ENCODE data around the gene DDX28. TPM values are rescaled to one million over a fixed set of nuclear protein-coding genes. Genes with fewer than 3 reads are reported as not detected.

DDX28 gene
- total and polyA plus RNA-seq, 4 donors, result 7.6 to 11.6 (median 8.4) TPM

DNA sequence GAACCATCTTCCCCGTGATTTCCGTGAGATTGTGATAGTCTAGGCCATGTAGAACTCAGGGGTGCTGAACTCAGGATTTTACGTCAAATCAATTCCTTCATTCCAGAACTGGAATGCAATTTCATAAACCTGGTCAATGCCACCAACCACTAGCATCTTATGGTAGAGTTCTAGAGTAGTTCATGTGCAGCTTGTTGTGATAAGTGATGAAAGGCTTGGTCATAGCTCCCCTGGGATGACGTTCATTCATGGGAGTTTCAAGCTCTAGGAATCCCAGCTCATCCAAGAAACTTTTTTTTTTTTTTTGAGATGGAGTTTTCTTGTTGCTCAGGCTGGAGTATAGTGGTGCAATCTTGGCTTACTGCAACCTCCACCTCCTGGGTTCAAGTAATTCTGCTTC is 20.0 kb downstream of the DDX28 start:
- Histone ChIP-seq H3K36me3 (ENCODE audit: control insufficient read depth in 4 of 4, insufficient read depth in 3 of 4, low read depth in 1 of 4, low read length in 3 of 4) (no peaks in the 10 kb centered on the region), H3K27ac (ENCODE audit: low read depth in 1 of 2, low read length in 2 of 2) (no peak overlapping the region), H3K27me3 (ENCODE audit: control insufficient read depth in 4 of 4, insufficient read depth in 4 of 4, low read length in 3 of 4) (no peaks in the 10 kb centered on the region), H3K4me1 (ENCODE audit: control insufficient read depth in 4 of 4, insufficient read depth in 4 of 4, low read length in 3 of 4) (peaks cover 0 to 6% (median 2%) of the 10 kb centered on the region in 4 donors), H3K4me3 (ENCODE audit: low read depth in 1 of 3, low read length in 3 of 3) (no peak overlapping the region), H3K9ac (ENCODE audit: low read depth in 1 of 2, low read length in 2 of 2) (no peak overlapping the region), H3K9me3 (ENCODE audit: control insufficient read depth in 4 of 4, low read length in 3 of 4) (no peaks in the 10 kb centered on the region)
- no peak for DNase-seq (ENCODE audit: low spot score)
- TF ChIP-seq, protein P1, sequence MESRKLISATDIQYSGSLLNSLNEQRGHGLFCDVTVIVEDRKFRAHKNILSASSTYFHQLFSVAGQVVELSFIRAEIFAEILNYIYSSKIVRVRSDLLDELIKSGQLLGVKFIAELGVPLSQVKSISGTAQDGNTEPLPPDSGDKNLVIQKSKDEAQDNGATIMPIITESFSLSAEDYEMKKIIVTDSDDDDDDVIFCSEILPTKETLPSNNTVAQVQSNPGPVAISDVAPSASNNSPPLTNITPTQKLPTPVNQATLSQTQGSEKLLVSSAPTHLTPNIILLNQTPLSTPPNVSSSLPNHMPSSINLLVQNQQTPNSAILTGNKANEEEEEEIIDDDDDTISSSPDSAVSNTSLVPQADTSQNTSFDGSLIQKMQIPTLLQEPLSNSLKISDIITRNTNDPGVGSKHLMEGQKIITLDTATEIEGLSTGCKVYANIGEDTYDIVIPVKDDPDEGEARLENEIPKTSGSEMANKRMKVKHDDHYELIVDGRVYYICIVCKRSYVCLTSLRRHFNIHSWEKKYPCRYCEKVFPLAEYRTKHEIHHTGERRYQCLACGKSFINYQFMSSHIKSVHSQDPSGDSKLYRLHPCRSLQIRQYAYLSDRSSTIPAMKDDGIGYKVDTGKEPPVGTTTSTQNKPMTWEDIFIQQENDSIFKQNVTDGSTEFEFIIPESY (IDR thresholded peaks at IDR 0.05), result no peak
- TF ChIP-seq NR2F2 (IDR thresholded peaks at IDR 0.05) (no peak), HNF4G (IDR thresholded peaks at IDR 0.05) (no peak), HNF4A (conservative IDR thresholded peaks at IDR 0.05) (no peak), JUND (IDR thresholded peaks at IDR 0.05) (no peak), EGR1 (IDR thresholded peaks at IDR 0.05; ENCODE audit: low read depth in 2 of 2) (no peak)
- WGBS, result 84% methylated on average over 4 of the region's 4 CpGs

DNA sequence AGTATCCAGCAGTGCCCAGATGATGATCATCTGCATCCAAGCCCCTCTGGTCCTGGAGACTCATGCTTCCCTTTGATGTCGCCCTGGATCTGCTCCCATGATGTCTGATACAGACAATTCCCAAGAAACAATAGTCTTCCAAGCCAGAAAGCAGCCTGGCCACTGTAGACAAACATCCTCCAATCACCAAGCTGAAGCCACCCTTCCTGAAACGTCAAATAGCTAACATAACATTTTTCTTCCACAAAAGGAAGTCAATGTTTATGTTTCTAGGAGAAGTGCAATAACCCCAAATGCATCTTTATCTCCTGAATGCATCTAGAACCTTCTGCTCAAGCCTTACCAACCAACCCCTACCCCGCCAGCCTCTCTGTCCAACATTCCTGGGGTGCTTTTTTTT is 22.6 kb downstream of the DDX28 start:
- no peaks in the 10 kb centered on the region for H3K36me3 ChIP-seq (ENCODE audit: control insufficient read depth in 4 of 4, insufficient read depth in 3 of 4, low read depth in 1 of 4, low read length in 3 of 4)
- H3K9ac ChIP-seq (ENCODE audit: low read depth in 1 of 2, low read length in 2 of 2), result no peak overlapping the region
- no peaks in the 10 kb centered on the region for H3K9me3 ChIP-seq (ENCODE audit: control insufficient read depth in 4 of 4, low read length in 3 of 4)
- TF ChIP-seq HNF4G (IDR thresholded peaks at IDR 0.05) (no peak), RXRA (IDR thresholded peaks at IDR 0.05) (peak in 1 of 2 donors; percentile 23)
- no peak for DNase-seq (ENCODE audit: low spot score)
- no peaks in the 10 kb centered on the region for H3K27me3 ChIP-seq (ENCODE audit: control insufficient read depth in 4 of 4, insufficient read depth in 4 of 4, low read length in 3 of 4)
- 53% methylated on average over 3 of the region's 3 CpGs for WGBS
- H3K4me1 ChIP-seq (ENCODE audit: control insufficient read depth in 4 of 4, insufficient read depth in 4 of 4, low read length in 3 of 4), result peaks cover 0 to 6% (median 2%) of the 10 kb centered on the region in 4 donors
- peak overlapping the region; percentile 48 to 61 for H3K27ac ChIP-seq (ENCODE audit: low read depth in 1 of 2, low read length in 2 of 2)
- no peak overlapping the region for H3K4me3 ChIP-seq (ENCODE audit: low read depth in 1 of 3, low read length in 3 of 3)

DNA sequence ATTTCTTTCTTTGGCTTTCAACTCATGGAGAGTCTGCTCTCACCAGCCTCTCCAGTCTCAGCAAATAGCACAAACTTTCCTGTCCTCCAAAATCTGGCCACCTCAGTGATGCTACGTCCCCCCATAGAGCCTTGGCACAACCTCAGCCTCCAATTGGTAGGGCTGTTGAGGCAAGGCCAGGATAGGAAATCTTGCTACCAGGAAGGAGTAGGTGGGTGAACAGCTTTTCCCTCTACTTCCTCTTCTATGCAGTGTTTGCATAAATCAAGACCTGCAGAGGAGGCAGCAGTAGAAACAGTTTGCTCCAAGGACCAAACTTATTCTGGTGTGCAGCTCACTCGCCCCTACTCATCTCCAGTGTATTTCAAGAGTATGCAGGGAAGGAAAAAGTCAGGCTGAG is 23.0 kb downstream of the DDX28 start:
- Histone ChIP-seq H3K27ac (ENCODE audit: low read depth in 1 of 2, low read length in 2 of 2) (peak overlapping the region; percentile 48 to 61), H3K27me3 (ENCODE audit: control insufficient read depth in 4 of 4, insufficient read depth in 4 of 4, low read length in 3 of 4) (no peaks in the 10 kb centered on the region), H3K4me3 (ENCODE audit: low read depth in 1 of 3, low read length in 3 of 3) (no peak overlapping the region), H3K4me1 (ENCODE audit: control insufficient read depth in 4 of 4, insufficient read depth in 4 of 4, low read length in 3 of 4) (peaks cover 0 to 6% (median 1%) of the 10 kb centered on the region in 4 donors), H3K9me3 (ENCODE audit: control insufficient read depth in 4 of 4, low read length in 3 of 4) (no peaks in the 10 kb centered on the region), H3K36me3 (ENCODE audit: control insufficient read depth in 4 of 4, insufficient read depth in 3 of 4, low read depth in 1 of 4, low read length in 3 of 4) (no peaks in the 10 kb centered on the region), H3K9ac (ENCODE audit: low read depth in 1 of 2, low read length in 2 of 2) (no peak overlapping the region)
- DNase-seq (ENCODE audit: low spot score), result no peak
- WGBS, result 68% methylated on average over 2 of the region's 2 CpGs
- TF ChIP-seq, protein P2, sequence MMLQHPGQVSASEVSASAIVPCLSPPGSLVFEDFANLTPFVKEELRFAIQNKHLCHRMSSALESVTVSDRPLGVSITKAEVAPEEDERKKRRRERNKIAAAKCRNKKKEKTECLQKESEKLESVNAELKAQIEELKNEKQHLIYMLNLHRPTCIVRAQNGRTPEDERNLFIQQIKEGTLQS (IDR thresholded peaks at IDR 0.05), result no peak
- no peak for TF ChIP-seq YY1 (IDR thresholded peaks at IDR 0.05)
- no peak for TF ChIP-seq JUND (IDR thresholded peaks at IDR 0.05)
- TF ChIP-seq, protein P3, sequence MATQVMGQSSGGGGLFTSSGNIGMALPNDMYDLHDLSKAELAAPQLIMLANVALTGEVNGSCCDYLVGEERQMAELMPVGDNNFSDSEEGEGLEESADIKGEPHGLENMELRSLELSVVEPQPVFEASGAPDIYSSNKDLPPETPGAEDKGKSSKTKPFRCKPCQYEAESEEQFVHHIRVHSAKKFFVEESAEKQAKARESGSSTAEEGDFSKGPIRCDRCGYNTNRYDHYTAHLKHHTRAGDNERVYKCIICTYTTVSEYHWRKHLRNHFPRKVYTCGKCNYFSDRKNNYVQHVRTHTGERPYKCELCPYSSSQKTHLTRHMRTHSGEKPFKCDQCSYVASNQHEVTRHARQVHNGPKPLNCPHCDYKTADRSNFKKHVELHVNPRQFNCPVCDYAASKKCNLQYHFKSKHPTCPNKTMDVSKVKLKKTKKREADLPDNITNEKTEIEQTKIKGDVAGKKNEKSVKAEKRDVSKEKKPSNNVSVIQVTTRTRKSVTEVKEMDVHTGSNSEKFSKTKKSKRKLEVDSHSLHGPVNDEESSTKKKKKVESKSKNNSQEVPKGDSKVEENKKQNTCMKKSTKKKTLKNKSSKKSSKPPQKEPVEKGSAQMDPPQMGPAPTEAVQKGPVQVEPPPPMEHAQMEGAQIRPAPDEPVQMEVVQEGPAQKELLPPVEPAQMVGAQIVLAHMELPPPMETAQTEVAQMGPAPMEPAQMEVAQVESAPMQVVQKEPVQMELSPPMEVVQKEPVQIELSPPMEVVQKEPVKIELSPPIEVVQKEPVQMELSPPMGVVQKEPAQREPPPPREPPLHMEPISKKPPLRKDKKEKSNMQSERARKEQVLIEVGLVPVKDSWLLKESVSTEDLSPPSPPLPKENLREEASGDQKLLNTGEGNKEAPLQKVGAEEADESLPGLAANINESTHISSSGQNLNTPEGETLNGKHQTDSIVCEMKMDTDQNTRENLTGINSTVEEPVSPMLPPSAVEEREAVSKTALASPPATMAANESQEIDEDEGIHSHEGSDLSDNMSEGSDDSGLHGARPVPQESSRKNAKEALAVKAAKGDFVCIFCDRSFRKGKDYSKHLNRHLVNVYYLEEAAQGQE (IDR thresholded peaks at IDR 0.05), result no peak
- no peak for TF ChIP-seq FOXA2 (IDR thresholded peaks at IDR 0.05)
- TF ChIP-seq, protein P1 (IDR thresholded peaks at IDR 0.05), result no peak
- no peak for TF ChIP-seq RAD21 (IDR thresholded peaks at IDR 0.05)
- no peak for TF ChIP-seq HNF4A (conservative IDR thresholded peaks at IDR 0.05)
- no peak for TF ChIP-seq TAF1 (conservative IDR thresholded peaks at IDR 0.05)
- no peak for TF ChIP-seq HNF4G (IDR thresholded peaks at IDR 0.05)
- no peak for TF ChIP-seq GABPA (IDR thresholded peaks at IDR 0.05 in 1 of 2, conservative IDR thresholded peaks at IDR 0.05 in 1 of 2)
- TF ChIP-seq NR2F2 (IDR thresholded peaks at IDR 0.05), result no peak
- TF ChIP-seq SP1 (IDR thresholded peaks at IDR 0.05), result no peak
- no peak for TF ChIP-seq RXRA (IDR thresholded peaks at IDR 0.05)
- TF ChIP-seq, protein P4, sequence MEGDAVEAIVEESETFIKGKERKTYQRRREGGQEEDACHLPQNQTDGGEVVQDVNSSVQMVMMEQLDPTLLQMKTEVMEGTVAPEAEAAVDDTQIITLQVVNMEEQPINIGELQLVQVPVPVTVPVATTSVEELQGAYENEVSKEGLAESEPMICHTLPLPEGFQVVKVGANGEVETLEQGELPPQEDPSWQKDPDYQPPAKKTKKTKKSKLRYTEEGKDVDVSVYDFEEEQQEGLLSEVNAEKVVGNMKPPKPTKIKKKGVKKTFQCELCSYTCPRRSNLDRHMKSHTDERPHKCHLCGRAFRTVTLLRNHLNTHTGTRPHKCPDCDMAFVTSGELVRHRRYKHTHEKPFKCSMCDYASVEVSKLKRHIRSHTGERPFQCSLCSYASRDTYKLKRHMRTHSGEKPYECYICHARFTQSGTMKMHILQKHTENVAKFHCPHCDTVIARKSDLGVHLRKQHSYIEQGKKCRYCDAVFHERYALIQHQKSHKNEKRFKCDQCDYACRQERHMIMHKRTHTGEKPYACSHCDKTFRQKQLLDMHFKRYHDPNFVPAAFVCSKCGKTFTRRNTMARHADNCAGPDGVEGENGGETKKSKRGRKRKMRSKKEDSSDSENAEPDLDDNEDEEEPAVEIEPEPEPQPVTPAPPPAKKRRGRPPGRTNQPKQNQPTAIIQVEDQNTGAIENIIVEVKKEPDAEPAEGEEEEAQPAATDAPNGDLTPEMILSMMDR (IDR thresholded peaks at IDR 0.05; ENCODE audit: low read depth, low read length, missing input control), result no peak
- TF ChIP-seq, protein P5, sequence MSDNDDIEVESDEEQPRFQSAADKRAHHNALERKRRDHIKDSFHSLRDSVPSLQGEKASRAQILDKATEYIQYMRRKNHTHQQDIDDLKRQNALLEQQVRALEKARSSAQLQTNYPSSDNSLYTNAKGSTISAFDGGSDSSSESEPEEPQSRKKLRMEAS (IDR thresholded peaks at IDR 0.05), result no peak
- TF ChIP-seq EGR1 (IDR thresholded peaks at IDR 0.05; ENCODE audit: low read depth in 2 of 2), result no peak
- no peak for TF ChIP-seq FOXA1 (IDR thresholded peaks at IDR 0.05)
